Epithelial cell of proximal tubule (primary cell): ENCODE data around the gene BLNK. TPM values are rescaled to one million over a fixed set of nuclear protein-coding genes. Genes with fewer than 3 reads are reported as not detected.

Source experiments
- DNase-seq: peaks from one replicate; pipeline ENCODE4 v3.0.0-alpha.2; 2011; ENCODE audit warnings: low read depth
- H3K4me3 ChIP-seq: 2 replicates; pipeline ENCODE4 v1.5.1; 2011; ENCODE audit warnings: low read depth, mild to moderate bottlenecking, low read length
- total RNA-seq: library from RNA; depleted of rRNA; stranded (reverse); fragments of >200 nt; gene quantifications from 2 replicates; pipeline ENCODE4 v1.2.3, GENCODE V29; 2015
- TF ChIP-seq, protein P1 (sequence below): conservative IDR thresholded peaks from 2 replicates; pipeline ENCODE4 v1.5.1; 2012; ENCODE audit warnings: low read depth, mild to moderate bottlenecking, low read length

The BLNK gene
- total RNA-seq, 1 donor from 2014 or later: 0.12 TPM

- TF ChIP-seq, protein P1, sequence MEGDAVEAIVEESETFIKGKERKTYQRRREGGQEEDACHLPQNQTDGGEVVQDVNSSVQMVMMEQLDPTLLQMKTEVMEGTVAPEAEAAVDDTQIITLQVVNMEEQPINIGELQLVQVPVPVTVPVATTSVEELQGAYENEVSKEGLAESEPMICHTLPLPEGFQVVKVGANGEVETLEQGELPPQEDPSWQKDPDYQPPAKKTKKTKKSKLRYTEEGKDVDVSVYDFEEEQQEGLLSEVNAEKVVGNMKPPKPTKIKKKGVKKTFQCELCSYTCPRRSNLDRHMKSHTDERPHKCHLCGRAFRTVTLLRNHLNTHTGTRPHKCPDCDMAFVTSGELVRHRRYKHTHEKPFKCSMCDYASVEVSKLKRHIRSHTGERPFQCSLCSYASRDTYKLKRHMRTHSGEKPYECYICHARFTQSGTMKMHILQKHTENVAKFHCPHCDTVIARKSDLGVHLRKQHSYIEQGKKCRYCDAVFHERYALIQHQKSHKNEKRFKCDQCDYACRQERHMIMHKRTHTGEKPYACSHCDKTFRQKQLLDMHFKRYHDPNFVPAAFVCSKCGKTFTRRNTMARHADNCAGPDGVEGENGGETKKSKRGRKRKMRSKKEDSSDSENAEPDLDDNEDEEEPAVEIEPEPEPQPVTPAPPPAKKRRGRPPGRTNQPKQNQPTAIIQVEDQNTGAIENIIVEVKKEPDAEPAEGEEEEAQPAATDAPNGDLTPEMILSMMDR: no peak
- no peak overlapping the region for H3K4me3 ChIP-seq
- no peak for DNase-seq
These were observed 28.5 kb downstream of the BLNK start for GRCh38 chr10:96242822-96243221.

DNA sequence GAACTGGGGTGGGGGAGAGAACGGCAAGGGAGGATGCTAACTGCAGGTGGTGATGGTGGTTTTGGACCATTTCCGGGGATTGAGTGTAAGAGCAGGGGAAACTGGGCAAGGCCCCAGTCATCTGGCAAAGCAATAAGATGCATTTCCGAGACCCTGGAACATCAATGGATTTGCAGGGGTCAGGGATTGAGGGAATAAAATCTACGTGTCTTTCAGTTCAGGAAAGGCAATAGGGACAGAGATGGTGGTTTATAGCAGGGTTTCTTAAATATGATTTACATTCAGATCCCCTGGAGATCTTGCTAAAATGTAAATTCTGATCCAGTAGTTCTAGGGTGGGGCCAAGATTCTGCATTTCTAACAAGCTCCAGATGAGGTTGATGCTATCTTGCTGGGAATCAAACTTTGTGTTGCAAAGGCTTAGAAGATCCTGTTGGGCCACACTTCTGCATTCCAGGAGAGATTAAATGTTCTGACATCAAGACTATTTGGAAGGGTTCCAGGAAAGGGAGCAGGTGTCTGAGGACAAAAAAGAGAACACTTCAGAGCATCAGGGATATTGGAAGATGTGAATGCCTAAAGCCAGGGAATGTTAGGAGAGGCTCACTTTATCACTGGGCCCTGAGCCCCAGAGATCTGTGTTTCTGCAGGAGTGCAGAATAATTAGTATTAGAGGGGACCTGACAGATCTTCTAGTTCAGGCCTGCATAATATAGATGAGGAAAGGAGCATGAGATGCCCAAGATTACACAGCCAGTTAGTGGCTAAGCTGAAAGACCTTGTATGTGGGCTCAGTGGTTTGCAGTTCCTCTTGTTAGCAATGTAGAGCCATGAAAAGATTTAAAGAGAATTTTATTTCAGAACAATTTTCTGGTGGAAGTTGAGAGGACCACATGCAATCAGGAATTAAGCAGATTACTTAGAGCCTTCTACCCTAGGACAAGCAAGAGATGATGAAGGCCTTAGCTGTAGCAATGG lies 32.4 kb downstream of the BLNK start:
- no peak for DNase-seq
- H3K4me3 ChIP-seq: no peak overlapping the region
- TF ChIP-seq, protein P1: no peak

DNA sequence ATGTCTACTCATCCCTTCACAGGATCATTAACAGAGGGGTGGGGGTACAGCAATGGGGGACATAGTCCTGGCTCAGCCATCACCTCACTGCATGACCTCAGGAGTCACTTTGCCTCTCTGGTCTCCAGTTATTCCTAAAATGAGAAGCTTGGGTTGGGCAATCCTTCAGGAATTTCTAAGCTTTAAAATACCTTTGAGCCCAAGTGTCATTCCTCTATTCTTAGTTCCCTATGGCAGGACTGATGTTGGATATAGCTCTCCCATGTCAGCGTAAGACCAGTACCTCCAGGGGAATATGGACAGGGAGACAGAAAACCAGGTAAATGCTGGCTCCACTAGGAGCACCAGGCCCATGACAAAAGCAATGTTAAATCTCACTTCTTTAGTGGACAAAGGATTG lies 34.5 kb downstream of the BLNK start:
- TF ChIP-seq, protein P1: no peak
- no peak for DNase-seq
- H3K4me3 ChIP-seq: no peak overlapping the region

DNA sequence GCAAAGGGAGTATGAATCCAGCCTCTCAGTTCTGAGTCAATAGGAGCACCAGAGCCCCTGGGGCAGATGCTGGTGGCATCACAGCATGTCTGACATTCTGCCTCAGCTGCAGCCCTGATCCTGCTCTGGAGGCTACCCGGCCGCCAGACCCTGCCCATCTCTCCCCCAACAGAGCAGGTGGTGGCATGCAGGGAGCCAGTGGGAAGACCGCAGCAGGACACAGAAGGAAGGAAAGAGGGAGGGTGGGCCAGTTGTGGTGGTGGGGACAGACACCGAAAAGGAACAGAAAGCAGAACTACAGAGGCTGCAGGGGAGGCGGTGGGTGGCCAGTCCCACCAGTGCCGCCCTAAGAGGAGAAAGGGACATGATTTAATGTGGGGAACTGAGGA lies 35.3 kb downstream of the BLNK start:
- TF ChIP-seq, protein P1: no peak
- no peak overlapping the region for H3K4me3 ChIP-seq
- DNase-seq: no peak

- DNase-seq: no peak
- H3K4me3 ChIP-seq: no peak overlapping the region
- TF ChIP-seq, protein P1: no peak
These were observed 35.9 kb downstream of the BLNK start for GRCh38 chr10:96235326-96236089.

GRCh38 chr10:96233959-96234358 lies 37.4 kb downstream of the BLNK start:
- H3K4me3 ChIP-seq: no peak overlapping the region
- DNase-seq: no peak
- TF ChIP-seq, protein P1: no peak
